GM18870 (cell line): ENCODE results near the gene GNPDA1.
"Not testable (repeated sequence)": the region's sequence is repeated elsewhere in the genome, so short reads cannot be mapped to it uniquely, and the experiment has no call there.

Experiments used
- ATAC-seq: cut with Tn5 transposase; IDR thresholded peaks from one replicate; pipeline ENCODE4 v1.9.1; 2021; ENCODE audit warnings: moderate library complexity; ENCODE audit not compliant: unreplicated experiment

The GNPDA1 gene

DNA sequence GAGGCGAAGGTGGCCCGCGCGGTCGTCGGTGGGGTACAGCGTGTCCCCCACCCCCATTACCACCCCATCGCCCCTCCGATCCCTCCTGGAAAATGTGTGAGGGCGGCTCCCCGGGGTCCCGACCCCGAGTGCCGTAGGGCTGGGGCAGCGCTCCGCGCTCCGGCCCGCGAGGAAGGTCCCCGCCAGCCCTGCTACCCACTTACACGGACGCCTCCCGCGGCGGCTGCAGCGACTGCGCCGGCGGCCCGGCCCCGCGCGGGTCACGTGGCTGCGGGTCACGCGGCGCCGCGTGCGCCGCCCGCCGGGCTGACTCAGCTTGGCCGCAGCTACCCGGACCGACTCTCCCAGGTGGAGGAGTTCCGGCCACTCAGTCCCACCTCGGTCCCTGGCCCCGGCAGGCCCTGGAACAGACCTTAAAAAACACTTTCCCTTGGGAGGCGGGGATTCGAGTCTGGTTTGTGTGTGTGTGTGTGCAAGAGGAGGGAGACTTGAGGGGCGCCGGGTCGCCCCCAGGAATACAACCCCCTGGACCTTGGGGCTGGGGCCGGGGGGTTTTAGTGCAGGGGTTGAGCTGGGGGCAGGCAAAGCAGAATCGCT, at the start of gene GNPDA1:
GNPDA1 (minus strand) TSS at position 236 of the 597 bp plus-strand sequence. CDS start 992 bp downstream, outside the sequence.
- ATAC-seq = no peak

GRCh38 chr5:142059304-142059940, 46.6 kb upstream of the GNPDA1 start:
- no peak for ATAC-seq

DNA sequence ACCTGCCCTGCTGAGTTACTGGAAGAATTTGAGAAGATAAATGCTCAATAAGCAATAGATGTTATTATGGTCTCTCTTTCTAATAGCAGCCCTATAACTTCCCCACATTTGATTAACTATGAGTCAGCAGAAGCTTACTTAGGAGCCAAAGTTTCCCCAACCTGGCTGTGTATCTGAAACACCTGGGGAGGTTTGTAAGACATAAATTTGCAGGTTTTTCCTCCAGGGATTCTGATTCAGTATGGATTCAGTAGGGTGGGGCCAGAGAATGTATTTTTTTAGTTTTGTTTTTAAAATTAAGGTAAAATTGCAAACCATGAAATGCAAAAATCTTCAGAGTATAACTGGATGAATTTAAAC, 44.9 kb upstream of the GNPDA1 start:
- no peak for ATAC-seq

DNA sequence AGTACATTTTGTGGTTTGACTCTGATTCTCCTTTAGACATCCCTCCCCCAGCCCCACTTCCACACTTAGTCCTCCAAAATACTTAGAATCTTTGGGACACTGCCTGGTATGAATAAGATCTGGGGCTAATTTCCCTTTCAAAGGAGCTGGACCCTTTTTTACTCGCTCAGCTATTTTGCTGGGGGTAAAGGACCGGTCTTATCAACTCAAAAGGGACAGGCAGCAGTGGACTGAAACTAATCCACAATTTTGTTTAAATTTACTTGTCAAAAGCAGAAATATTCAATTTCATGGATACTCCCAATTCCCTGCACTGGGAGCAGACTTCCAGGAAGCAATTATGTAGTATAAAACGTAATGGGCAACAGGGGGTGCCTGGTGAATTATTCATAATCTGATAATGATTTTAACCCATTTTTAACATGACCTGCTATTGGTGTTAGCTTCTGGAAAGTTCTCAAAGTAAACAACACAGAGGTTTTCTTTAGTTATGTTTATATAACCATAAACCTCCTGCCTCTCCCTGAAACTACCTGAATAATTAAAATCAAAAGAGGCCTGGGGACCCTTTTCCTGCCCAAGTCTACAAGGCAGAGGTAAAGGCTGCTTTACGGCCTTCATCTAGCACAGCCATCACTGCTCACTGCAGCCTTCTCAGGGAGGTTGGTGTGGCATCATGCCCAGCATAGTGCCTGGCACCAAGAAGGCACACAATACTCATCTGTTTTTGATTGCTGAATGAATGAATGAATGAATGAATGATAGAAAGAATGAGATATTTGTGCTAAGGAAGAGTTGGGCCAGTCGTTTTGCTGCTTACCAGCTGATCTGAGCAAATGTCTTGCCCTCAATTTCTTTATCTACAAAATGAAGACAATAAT, 44.2 kb upstream of the GNPDA1 start:
- no peak for ATAC-seq

DNA sequence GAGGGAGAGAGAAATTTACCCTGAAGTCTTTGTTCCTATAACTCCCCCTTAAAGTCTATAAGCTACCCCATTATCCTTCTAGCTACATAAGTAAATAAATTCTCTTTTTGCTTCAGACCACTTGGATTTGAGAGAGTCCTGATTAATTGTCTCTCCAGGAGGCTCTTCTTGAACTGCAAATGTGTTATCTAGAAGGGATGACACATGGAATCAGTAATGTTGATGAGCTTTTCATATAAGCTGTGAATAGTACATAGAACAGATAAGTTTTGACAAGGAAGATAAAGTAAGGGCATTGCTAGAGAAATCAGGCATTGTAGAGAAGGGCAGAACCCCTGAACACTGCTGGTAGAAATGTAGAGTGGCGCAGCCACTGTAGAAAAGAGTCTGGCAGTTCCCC, 42.5 kb upstream of the GNPDA1 start:
- ATAC-seq = no peak

GRCh38 chr5:142053426-142054151, 40.8 kb upstream of the GNPDA1 start:
- ATAC-seq = no peak

DNA sequence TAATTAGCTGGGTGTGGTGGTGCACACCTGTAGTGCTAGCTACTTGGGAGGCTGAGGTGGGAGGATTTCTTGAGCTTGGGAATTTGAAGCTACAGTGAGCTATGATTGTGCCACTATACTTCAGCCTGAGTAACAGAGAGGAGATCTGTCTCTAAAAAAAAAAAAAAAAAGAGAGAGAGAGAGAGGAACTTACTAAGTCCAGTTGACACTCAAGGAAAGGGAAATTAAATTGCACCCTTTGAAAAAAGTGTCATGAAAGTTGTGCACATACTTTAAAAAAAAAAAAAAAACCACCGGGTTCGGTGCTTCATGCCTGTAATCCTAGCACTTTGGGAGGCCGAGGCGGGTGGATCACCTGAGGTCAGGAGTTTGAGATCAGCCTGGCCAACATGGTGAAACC, 39.2 kb upstream of the GNPDA1 start:
- ATAC-seq = not testable (repeated sequence)

GRCh38 chr5:142048272-142048671, 35.4 kb upstream of the GNPDA1 start:
- no peak for ATAC-seq

- no peak for ATAC-seq
Measured at GRCh38 chr5:142046191-142046590, 33.4 kb upstream of the GNPDA1 start.

DNA sequence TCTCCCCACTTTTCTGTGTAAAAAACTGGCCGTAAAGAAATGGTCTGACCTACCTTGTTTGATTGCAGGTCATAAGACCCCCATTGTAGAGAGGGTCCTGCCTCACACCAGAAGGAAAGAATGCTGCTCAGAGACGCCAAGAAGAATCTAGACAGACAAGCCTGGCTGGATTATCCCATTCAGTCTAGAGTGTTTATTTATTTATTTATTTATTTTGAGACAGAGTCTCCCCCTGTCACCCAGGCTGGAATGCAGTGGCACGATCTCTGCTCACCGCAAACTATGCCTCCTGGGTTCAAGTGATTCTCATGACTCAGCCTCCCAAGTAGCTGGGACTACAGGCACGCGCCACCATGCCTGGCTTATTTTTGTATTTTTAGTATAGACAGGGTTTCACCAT, 28.1 kb upstream of the GNPDA1 start:
- not testable (repeated sequence) for ATAC-seq

DNA sequence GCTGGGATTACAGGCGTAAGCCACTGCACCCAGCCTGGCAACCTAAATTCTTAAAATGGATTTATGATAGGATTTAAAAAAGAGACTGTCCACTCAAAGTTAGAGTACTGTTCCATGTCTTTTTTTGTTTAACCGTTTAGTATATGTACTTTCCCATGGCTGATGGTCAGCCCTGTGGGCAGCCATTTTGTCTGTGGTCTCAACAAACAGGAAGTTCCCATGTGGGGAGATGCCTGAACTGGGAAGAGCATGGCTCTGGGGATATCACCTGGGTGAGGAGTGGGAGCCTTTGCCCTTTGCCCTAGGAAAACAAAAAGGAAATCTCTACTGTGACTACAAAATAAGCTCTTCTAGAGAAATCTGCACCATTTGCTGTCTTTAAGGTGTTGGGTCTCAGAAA, 27.5 kb upstream of the GNPDA1 start:
- ATAC-seq = no peak

GRCh38 chr5:142038735-142039134, 25.9 kb upstream of the GNPDA1 start:
- ATAC-seq = no peak

DNA sequence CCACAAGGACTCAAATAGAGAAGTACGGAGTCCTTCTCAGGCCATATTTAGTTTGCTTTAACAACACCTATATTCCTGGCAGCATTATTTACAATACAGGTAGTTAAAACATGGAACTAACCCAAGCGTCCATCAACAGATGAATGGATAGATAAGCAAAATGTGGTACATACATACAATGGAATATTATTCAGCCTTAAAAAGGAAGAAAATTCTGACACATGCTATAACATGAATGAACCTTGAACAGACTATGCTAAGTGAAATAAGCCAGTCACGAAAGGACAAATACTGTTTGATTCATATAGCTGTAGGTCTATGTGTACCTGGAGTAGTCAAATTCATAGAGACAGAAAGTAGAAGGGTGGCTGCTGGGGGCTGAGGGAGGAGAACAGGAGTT, 24.8 kb upstream of the GNPDA1 start:
- ATAC-seq = not testable (repeated sequence)

DNA sequence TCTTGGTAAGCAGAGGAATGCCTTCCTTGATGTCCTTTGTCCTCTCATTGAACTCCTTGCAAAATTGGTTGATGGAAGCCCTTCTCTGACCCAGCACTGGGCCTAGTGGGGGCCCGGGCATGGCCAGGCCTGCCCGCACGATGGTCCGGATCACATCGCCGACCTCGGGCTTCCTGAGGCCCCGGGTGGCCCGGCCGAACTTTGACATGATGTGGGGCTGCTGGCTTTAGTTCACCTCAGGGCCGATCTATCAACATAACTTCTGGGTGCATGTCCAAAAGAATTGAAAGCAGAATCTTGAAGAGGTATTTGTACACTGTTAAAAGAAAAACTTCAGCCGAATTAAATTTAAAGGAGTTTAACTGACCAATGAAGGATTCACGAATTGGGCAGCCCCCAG, 24.1 kb upstream of the GNPDA1 start:
- ATAC-seq = no peak

DNA sequence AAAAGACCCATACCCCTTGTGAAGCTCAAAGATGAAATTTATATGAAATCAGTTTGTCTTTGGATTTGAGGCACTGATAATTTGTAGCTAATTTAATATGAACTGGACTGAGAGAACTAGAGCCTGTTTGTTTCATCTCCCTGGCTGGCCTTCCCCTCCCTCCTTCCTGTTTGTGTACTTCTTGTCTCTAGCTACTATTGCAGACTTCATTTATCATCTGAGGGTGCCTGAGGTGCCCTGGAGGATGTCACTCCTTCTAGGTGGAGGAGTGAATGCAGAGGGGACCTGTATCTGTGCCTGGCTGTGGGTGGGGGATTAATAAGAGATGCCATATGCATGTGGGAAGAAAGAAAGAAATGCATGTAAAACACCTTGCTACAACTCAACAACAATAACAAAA, 22.2 kb upstream of the GNPDA1 start:
- no peak for ATAC-seq

DNA sequence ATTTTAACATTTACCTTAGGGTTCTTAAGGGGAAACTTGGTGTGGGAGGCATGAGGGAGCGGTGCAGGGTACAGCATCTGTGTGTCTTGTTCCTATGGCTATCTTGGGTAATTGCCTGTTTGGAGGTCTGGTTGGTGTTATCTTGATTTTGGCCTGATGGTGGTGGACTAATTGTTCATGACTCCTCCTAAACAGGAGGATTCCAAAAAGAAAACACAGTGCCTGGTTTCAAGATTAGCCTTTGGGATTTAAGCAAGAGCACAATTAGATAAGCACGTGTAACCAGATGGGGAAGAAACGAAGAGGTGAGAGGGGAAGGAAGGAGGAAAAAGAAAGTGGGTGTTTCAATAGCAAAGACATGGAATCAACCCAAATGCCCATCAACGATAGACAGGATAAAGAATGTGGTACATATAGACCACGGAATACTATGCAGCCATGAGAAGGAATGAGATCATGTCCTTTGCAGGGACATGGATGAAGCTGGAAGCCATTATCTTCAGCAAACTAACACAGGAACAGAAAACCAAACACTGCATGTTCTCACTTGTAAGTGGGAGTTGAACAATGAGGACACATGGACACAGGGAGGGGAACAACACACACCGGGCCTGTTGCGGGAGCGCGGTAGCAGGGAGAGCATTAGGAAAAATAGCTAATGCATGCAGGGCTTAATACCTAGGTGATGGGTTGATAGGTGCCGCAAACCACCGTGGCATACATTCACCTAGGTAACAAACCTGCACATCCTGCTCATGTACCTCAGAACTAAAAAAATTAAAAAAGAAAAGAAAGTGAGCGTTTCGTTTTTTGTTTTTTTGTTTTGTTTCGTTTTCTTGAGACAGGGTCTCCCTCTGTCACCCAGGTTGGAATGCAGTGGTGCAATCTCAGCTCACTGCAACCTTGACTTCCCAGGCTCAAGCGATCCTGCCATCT, 21.1 kb upstream of the GNPDA1 start:
- not testable (repeated sequence) for ATAC-seq

DNA sequence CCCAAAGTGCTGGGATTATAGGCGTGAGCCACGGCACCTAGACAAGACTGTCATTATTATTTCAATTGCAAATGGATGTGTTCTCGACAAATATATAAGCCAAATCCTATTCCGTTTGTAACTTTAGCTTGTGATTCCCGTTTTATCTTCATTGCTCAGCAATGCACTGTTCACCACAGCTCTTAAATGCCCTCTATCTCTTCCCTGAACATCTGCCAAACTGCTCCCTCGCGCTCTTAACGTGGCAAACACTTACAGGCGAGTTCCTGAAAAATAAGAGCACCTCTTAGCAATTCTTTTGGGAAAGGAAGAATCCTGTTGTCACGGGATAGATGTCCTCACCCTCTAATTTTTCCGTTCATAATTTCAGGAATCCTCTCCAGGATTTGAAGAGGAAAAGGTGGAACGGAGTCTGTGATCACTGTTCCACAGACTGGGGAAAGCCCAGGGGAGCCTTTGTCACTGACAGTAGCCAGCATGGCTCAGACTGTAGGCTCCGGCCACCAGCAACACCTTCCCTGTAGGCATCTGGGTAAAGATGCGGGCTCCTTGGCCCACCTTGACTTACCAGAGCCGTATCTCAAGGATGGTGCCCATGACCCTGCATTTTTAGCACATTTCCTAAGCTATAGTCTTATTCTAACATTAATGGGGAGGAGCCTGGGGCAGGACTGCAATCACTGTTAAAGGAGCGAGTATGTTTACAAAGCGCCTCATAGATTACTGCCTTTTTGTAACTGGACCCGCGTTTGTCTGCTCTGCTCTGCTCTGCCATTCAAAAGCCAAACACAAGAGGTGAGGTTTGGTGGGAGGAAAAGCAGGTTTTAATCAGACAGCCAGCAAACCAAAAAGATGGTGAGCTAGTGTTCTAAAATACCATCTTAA, 20.2 kb upstream of the GNPDA1 start:
- ATAC-seq = no peak

- ATAC-seq = no peak
Measured at GRCh38 chr5:142032150-142032549, 19.3 kb upstream of the GNPDA1 start.

- ATAC-seq = no peak
Measured at GRCh38 chr5:142025637-142026036, 12.8 kb upstream of the GNPDA1 start.
